BJ (cell line): ENCODE measurements around the gene OPCML. TPM values are rescaled to one million over a fixed set of nuclear protein-coding genes. Genes with fewer than 3 reads are reported as not detected.

Source experiments
- CTCF ChIA-PET: fragments of 350-600 bp; formaldehyde crosslinking; extraction: SDS; loops from one replicate; lab custom pipeline; 2021; ENCODE audit warnings: antibody characterized with exemption, inconsistent platforms; lab: Yijun Ruan, JAX
- POLR2A ChIA-PET: fragments of 300-600 bp; sonication (Branson Sonifier 250); formaldehyde crosslinking; extraction: SDS; loops from one replicate; lab custom pipeline; 2021; ENCODE audit warnings: antibody characterized with exemption; lab: Charles Lee
- DNase-seq: peaks from one replicate; pipeline ENCODE4 v3.0.0-alpha.2; 2011; ENCODE audit warnings: low read depth
- H3K27me3 ChIP-seq: 2 replicates; pipeline ENCODE4 v1.6.0; 2011; ENCODE audit warnings: low read length; ENCODE audit not compliant: control insufficient read depth, insufficient read depth
- H3K36me3 ChIP-seq: 2 replicates; pipeline ENCODE4 v1.5.1; 2011; ENCODE audit warnings: low read length; ENCODE audit not compliant: control insufficient read depth, insufficient read depth
- H3K4me3 ChIP-seq: 2 replicates; pipeline ENCODE4 v1.5.1; 2011; ENCODE audit warnings: low read depth, mild to moderate bottlenecking, control low read depth, low read length
- CTCF ChIP-seq: IDR thresholded peaks from 2 replicates; pipeline ENCODE4 v1.5.1; 2011; ENCODE audit warnings: low read depth, mild to moderate bottlenecking, control low read depth, inconsistent platforms, low read length, moderate library complexity; ENCODE audit not compliant: insufficient read depth
- polyA plus RNA-seq: library from polyadenylated mRNA; depleted of rRNA; stranded (reverse); fragments of >200 nt; gene quantifications from 2 replicates; pipeline ENCODE4 v1.2.3, GENCODE V29; 2011

OPCML gene
- polyA plus RNA-seq, 1 experiment = 2.0 TPM

GRCh38 chr11:132685174-132685611 is 847.1 kb downstream of the OPCML start:
- peak; percentile 39 for DNase-seq
- Histone ChIP-seq H3K36me3 (no peaks in the 10 kb centered on the region), H3K4me3 (no peak overlapping the region), H3K27me3 (no peaks in the 10 kb centered on the region)
- CTCF ChIA-PET = interaction anchor here (1.1 kb wide), 1 partner anchor 10 kb away, joined by 3 read pairs; no protein-coding TSS in a partner anchor
- POLR2A ChIA-PET = interaction anchor here (0.7 kb wide), 1 partner anchor 26 kb away, joined by 3 read pairs; no protein-coding TSS in a partner anchor
- TF ChIP-seq CTCF = no peak

- no peaks in the 10 kb centered on the region for H3K27me3 ChIP-seq
- ChIA-PET CTCF (interaction anchor here (0.6 kb wide), 1 partner anchor 116 kb away, joined by 3 read pairs; no protein-coding TSS in a partner anchor), POLR2A (no interaction called here)
- H3K36me3 ChIP-seq = no peaks in the 10 kb centered on the region
- no peak overlapping the region for H3K4me3 ChIP-seq
- no peak for TF ChIP-seq CTCF
- no peak for DNase-seq
Measured at GRCh38 chr11:132683602-132684001, 848.7 kb downstream of the OPCML start.

- ChIA-PET POLR2A (no interaction called here), CTCF (interaction anchor here (1.5 kb wide), 1 partner anchor 267 kb away, joined by 3 read pairs; no protein-coding TSS in a partner anchor)
- no peak for TF ChIP-seq CTCF
- Histone ChIP-seq H3K27me3 (no peaks in the 10 kb centered on the region), H3K4me3 (no peak overlapping the region), H3K36me3 (no peaks in the 10 kb centered on the region)
- DNase-seq = no peak
Measured at GRCh38 chr11:132681971-132682370, 850.3 kb downstream of the OPCML start.

GRCh38 chr11:132680584-132680983 is 851.7 kb downstream of the OPCML start:
- no peak for TF ChIP-seq CTCF
- POLR2A ChIA-PET = no interaction called here
- H3K27me3 ChIP-seq = no peaks in the 10 kb centered on the region
- H3K36me3 ChIP-seq = no peaks in the 10 kb centered on the region
- DNase-seq = no peak
- no peak overlapping the region for H3K4me3 ChIP-seq
- CTCF ChIA-PET = interaction anchor here (1.5 kb wide), 1 partner anchor 266 kb away, joined by 3 read pairs; no protein-coding TSS in a partner anchor

- ChIA-PET CTCF (interaction anchor here (0.8 kb wide), 1 partner anchor 11 kb away, joined by 4 read pairs; no protein-coding TSS in a partner anchor), POLR2A (no interaction called here)
- TF ChIP-seq CTCF = no peak
- no peak for DNase-seq
- no peaks in the 10 kb centered on the region for H3K27me3 ChIP-seq
- H3K4me3 ChIP-seq = no peak overlapping the region
- no peaks in the 10 kb centered on the region for H3K36me3 ChIP-seq
Measured at GRCh38 chr11:132674151-132674550, 858.1 kb downstream of the OPCML start.
